GM12891 (cell line): Measurements from ENCODE around the gene ARHGEF1.

Experiments
- POLR2A ChIP-seq: IDR thresholded peaks from 2 replicates; pipeline ENCODE4 v1.6.1; 2011; ENCODE audit warnings: low read depth, low read length, control low read depth
- POLR2AphosphoS5 ChIP-seq: IDR thresholded peaks from 2 replicates; pipeline ENCODE4 v1.6.1; 2011; ENCODE audit warnings: low read depth, low read length, control low read depth
- SPI1 ChIP-seq: IDR thresholded peaks from 2 replicates; pipeline ENCODE4 v1.6.1; 2011; ENCODE audit warnings: low read depth, low read length, control low read depth
- TAF1 ChIP-seq: IDR thresholded peaks from 2 replicates; pipeline ENCODE4 v1.6.1; 2011; ENCODE audit warnings: low read depth, low read length, control low read depth

DNA sequence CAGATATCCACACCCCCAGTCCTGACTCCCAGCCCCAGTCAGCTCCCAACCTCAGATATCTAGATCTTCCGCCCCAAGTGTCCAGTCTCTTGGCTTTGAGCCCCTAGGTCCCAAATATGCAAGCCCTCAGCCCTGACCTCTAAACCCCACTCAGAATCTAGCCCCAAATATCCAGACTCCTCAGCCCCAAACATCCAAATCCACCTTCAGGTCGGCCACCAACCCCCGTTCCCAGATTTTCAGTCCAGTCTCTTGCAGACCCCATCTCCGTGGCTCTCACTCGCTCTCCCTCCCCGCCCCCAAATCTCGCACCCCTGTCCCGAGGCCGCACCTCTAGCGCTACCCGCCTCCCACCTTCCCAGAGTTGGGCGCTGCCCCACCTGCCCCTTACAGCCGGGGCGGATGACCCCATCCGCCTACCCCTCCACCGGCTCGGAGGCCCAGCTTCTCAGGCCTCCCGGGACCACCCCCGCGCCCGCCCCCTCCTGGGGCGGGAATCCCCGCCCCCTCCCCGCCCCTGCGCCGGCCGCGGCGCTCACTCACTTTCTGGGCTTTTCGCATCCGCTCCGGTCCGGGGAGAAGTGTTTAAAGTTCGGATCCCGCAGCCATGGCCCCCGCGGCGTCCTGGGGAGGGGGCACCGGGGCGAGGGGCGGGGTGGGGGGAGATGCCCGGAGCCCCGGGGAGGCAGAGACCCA is 44.7 kb downstream of the ARHGEF1 start:
- TF ChIP-seq POLR2A: no peak
- no peak for TF ChIP-seq TAF1
- no peak for TF ChIP-seq SPI1
- no peak for TF ChIP-seq POLR2AphosphoS5
